ENCODE data around the gene LIMS2. TPM values are rescaled to one million over a fixed set of nuclear protein-coding genes. Genes with fewer than 3 reads are reported as not detected.

The LIMS2 gene
- total and polyA plus RNA-seq, 2 donors (not counting 3 experiments of a cell fraction or from before 2014, with no cell fraction given), result 48.3 to 55.6 TPM

DNA sequence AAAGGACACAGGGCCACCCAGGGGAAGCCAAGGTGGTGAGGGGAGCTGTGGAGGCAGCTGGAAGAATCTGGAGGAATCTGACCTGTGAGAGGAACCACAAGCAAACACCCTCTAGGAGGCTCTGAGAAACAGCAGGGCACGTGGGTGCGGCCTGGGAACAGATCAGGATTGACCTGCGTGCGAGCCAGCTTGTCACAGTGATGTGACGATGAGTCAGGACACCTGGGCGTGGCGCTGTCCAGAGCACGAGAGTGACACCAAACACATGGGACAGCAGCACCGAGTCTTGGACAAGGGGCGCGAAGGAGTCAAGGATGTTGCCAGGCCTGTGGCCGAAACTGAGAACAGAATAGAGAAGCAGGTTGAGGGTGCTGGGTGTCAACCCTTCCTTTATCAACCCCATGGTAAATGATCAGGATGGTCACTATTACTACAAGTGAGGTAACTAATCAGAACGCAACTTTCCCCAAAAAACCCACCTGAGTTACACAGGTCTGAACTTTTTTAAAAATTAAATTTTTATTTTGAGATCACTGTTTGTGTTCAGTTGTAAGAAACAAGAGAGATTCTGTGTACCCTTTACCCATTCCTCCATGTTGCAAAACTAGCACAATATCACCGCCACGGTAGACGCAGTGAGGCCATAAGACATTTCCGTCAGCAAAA lies 25.3 kb upstream of the LIMS2 start:
- Histone ChIP-seq H3K27me3 (ENCODE audit: control insufficient read depth in 2 of 2, insufficient read depth in 2 of 2, low read length in 2 of 2) (no peaks in the 10 kb centered on the region), H3K79me2 (ENCODE audit: control insufficient read depth, insufficient read depth, low read length) (peaks cover 11% of the 10 kb centered on the region), H3K9me3 (replicated peaks; ENCODE audit: control insufficient read depth, insufficient read depth, low read length) (no peaks in the 10 kb centered on the region), H4K20me1 (replicated peaks; ENCODE audit: control insufficient read depth, extremely low read depth, insufficient read depth, low read length) (no peaks in the 10 kb centered on the region), H3K27ac (ENCODE audit: insufficient read depth, low read depth, low read length) (peak overlapping the region; percentile 85), H3K4me1 (ENCODE audit: control insufficient read depth, extremely low read depth, insufficient read depth, low read length) (peaks cover 19% of the 10 kb centered on the region), H3K9ac (replicated peaks; ENCODE audit: extremely low read depth, insufficient read depth, low read length) (peak overlapping the region; percentile 87), H3K36me3 (ENCODE audit: control insufficient read depth in 2 of 2, extremely low read depth in 1 of 2, insufficient read depth in 2 of 2, low read length in 2 of 2) (no peaks in the 10 kb centered on the region), H3K4me2 (ENCODE audit: insufficient read depth, low read length) (peak overlapping the region; percentile 86), H3K4me3 (replicated peaks in 1 of 3; ENCODE audit: insufficient read depth in 1 of 3, low read depth in 1 of 3, low read length in 3 of 3) (peak overlapping the region; percentile 40 to 79 (median 45)), H3K9me1 (replicated peaks; ENCODE audit: control insufficient read depth, extremely low read depth, insufficient read depth, low read length) (no peaks in the 10 kb centered on the region), H2AFZ (ENCODE audit: low read depth, low read length) (peak overlapping the region; percentile 97)
- intact Hi-C loops (cut with micrococcal nuclease) (loop anchor here (1.0 to 5.0 kb wide), 5 partner anchors 25 to 193 kb away; partner anchors contain the start of genes IWS1 and LIMS2), dilution Hi-C loops (cut with MboI; ENCODE audit: extremely low pct_ligation_motif_present, low sequenced_read_pairs) (no loop called here)
- DNase-seq (ENCODE audit: low read depth, low spot score) (no peak), FAIRE-seq (no peak)
- CTCF ChIA-PET, result interaction anchor here (0.6 to 3.9 kb wide), 2 partner anchors 10 to 109 kb away, joined by 3 to 44 read pairs; no protein-coding TSS in a partner anchor
- POLR2A ChIA-PET, result no interaction called here
- BruUV-seq (replicated peaks), result TSS peak; percentile 53
- TF ChIP-seq FOS (IDR thresholded peaks at IDR 0.05; ENCODE audit: borderline replicate concordance, insufficient read depth, low read length), result no peak
- TF ChIP-seq EZH2 (IDR thresholded peaks at IDR 0.05; ENCODE audit: borderline replicate concordance, low read depth, low read length, severe bottlenecking), result no peak
- TF ChIP-seq CTCF (IDR thresholded peaks at IDR 0.05; ENCODE audit: extremely low read depth in 1 of 2, insufficient read depth in 1 of 2, low read depth in 1 of 2, low read length in 2 of 2), result no peak
